GM21619 (cell line): ENCODE measurements around the gene TOX3.

Source experiments
- ATAC-seq: cut with Tn5 transposase; IDR thresholded peaks from one replicate; pipeline ENCODE4 v1.9.1; 2021; ENCODE audit not compliant: unreplicated experiment

TOX3 gene

DNA sequence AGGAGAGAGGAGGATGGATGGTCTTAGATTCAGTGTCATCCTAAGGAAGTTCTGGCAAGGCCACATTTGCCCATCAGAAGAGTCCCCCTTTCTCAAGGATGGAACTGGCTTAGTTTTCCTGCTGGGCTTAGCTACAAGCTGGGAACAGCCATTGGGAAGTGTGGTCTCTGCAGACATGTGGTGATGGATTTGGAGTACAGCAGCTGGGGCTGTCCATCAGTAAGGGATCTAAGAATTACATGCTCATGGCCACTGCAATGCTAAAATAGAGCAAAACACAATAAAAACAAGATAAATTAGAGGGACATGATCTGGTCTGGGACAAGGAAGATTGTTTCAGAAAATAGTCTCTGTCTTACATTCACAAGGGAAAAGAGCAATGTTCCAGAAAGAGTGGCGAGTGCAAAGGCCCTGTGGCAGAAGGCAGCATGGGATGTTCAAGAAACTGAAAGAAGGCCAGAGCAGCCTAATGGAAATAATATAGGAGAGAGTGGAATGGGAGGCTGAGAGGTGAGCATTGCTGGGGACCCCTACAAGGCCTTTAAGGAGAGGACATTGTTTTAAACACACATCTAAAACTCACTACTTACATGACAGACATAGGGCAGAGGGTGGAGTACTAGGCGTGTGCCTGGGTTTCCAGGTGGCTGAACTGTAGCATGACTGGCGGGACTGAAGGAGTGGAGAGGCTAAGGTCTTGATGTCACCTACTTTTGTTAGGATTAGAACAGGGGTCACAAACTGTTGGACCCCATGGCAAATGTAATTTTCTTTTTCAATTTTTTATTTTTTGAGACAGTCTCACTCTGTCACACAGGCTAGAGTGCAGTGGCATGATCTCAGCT lies 17.0 kb upstream of the TOX3 start:
- no peak for ATAC-seq

DNA sequence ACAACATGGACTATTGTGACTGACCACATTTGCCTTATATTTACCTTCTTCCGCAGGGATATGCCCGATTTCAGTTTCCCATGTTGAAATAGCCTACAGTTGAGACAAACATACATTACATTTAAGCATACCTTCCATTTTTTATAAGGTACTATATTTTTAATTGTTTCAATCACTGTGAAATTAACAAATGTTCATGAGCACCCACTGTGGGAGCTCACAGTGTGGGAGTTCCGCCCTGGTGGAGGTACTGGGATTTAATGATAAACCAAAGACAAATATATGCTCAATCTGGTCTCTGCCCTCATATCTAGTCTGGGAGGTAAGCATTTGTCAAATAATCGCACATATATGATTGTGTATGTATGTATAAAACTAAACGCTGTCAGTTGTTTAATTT lies 15.8 kb upstream of the TOX3 start:
- ATAC-seq, result no peak

DNA sequence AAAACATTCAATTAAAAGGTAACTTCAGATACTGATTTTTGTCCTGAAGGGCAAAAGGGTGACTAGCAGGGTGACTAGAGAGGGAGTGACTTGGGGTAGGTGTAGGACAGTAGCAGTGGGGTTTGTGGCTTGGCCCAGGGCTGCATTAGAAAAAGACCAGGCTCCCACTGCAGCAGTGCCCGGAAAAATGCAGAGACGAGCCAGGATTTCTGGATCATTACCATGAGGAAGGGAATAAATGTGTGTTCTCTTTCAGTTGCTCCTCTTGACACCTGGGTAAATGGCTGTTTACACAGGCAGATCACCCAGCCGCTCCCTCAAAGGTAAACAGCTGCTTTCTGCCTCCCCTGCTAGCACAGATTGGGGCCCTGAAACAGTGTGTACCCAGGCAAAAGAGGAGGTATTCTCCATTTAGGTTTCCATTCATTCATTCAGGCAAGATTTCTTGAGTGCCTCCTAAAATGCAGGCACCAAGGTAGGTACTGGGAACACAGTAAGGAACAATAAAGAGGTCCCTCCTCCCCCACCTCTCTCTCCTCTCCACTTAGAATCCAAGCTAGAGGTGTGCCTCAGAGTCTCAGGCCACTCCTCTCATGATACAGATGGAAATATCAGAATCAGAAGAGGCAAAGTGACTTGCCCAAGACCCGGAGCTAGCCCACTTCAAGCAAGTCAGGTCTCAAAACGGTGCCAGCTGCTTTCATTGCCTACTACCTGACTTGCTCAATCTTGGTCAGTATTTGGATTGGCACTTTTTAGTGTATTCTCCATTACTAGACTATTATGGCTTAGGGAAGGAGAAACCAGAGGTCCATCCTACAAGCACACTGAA lies 15.2 kb upstream of the TOX3 start:
- no peak for ATAC-seq

DNA sequence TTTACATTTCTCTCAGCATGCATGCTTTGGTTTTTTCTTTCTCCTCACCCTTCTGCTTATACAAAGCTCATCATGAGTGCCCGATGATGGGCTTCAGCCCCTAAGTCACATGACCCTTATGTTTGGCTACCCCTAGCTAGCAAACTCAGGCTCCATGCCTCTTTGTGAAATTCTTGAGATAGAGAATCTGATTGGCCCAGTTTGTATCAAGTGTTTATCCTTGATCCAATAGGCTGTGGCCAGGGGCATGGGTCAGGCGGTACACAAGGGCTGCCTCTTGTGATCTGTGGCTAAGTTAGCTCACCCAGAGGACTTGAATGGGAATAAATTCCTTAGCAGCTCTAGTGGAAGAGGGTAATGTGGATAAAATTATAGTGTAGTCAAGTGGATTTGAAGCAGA lies 11.5 kb upstream of the TOX3 start:
- ATAC-seq, result no peak

DNA sequence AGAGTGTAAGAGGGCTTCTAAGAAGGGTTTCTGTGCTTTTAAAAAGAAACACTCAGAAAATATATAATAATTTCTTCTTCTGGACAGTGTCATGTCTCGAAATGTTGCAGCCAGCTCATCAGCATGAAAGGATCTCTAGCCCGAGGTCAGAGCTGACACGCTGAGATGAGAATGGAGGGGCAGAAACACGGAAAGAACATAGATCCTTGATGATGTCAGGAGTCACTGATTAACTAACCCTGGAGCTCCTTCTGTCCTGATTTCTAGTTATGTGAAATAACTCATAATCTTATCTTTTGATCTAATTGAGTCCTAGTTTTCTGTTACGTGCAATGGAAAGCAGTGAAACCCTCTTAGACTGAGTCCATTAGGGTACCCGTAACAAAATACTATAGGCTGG lies 10.3 kb upstream of the TOX3 start:
- ATAC-seq, result no peak

DNA sequence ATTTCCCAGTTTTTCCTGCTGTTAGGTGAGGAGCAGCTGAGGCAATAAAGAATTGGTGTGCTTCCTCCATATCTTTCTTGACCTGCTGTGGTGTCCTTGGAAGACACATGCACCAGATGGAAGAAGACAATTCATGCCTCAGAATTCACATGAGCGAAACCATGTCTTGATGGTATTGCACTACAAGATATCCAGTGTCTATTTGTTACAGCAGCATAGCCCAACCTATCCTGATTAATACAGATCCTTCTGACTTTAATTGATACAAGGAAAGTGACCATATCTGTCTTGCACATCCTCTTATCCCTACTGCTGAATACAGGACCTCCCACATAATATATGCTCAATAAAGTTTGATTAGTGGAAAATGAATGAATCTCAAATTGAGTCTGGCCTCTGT lies 9.1 kb upstream of the TOX3 start:
- ATAC-seq, result no peak

DNA sequence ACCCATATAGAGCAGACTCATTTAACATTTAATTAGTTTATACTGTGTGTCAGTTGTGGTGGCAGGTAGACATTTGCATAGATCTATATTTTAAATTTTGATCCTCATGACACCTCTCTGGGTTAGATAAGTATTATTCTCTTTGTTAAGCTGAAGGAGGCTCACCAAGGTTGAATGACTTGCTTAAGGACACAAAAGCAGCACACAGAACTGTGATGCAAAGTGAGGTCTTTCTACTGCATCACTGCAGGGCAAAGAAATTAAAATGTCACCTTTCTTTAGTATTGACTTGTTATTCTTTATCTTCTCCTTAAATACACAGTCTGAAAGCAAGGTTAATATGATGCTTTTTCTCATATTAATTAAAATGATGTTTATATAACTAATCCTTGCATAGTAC lies 8.6 kb upstream of the TOX3 start:
- ATAC-seq, result no peak

DNA sequence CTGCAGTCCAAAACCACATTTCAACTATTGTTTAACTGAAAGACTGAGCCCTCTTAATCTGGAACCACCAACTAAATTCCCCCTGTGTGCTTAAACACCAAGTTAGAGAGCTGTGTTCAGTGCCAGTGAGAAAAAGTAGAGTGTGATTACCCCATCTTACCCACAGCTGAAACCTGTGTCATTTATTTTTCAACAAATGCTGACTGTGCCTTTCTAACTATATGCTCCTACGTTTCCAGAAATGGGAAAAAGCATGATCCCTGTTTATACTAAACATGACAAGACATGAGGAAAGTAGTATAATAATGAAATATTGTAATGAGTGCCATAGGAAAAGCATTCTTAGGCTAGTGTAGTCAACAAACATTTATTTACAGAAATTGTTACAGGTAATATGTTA lies 7.4 kb upstream of the TOX3 start:
- no peak for ATAC-seq

DNA sequence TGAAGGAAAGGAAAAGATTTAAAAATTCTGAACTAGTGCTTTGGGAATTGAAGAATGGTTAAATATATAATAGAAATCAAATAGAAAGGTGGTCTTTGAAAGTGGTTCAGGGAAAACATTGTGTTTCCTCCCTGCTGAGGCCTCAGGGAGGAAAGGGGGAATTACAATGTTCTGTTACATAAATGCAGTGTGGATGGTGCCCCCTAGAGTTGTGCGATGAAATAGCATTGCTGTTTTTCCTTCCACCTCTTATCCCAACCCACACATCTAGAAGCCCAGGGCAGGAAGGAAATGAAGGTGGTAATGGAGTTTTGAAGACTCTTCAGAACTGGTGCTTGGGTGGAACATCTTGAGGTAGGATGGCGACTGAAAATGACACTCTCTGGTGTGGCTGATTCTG lies 6.4 kb upstream of the TOX3 start:
- no peak for ATAC-seq

DNA sequence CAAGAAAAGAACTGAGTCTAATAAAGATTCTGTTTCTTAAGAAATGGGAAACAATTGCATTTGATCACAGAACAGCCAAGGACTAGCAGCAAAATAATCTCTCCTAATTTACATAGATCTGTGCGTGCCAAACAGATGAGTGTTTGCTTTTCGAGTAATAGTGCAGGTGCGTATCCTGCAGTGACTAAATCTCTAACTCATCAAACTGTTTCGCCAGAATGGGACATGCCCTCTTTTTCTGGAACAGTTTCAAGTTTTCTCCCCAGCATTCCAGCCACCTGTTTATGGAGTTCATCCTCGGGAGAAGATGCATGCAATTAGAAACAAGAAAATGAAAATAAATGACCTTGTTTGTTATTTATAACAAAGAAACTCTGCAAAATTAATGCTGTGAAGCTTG lies 5.7 kb upstream of the TOX3 start:
- ATAC-seq, result no peak

DNA sequence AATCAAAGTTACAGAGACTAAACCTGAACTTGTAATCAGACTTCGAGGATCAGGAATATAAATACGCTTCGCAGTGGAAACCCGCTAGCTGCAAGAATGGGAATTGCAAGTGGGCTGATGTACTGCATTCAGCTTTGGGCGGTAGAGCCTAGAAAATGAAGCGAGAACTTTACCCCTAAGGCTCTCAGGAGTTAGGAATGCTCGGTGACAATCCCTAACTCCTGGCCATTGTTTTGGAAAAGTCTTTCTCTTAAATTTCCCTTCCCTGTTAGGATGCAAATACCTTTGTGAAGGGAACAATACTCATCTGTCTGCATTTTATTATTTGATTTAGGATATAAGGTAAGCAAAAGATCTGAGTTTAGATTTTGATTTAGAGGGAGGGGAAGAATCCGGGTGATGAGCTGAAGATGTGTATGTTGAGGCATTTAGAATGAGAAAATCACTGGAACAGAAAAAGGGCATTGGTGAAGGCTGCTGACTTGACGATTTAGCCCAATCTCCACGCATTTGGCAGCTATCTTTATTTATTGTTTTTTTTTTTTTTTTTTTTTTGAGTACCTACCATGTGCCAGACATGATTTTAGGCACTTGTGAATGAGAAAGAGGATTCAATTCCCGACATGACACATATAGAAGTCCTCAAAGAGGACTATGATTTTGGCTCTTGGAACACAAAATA lies 2.2 kb upstream of the TOX3 start:
- ATAC-seq, result no peak

DNA sequence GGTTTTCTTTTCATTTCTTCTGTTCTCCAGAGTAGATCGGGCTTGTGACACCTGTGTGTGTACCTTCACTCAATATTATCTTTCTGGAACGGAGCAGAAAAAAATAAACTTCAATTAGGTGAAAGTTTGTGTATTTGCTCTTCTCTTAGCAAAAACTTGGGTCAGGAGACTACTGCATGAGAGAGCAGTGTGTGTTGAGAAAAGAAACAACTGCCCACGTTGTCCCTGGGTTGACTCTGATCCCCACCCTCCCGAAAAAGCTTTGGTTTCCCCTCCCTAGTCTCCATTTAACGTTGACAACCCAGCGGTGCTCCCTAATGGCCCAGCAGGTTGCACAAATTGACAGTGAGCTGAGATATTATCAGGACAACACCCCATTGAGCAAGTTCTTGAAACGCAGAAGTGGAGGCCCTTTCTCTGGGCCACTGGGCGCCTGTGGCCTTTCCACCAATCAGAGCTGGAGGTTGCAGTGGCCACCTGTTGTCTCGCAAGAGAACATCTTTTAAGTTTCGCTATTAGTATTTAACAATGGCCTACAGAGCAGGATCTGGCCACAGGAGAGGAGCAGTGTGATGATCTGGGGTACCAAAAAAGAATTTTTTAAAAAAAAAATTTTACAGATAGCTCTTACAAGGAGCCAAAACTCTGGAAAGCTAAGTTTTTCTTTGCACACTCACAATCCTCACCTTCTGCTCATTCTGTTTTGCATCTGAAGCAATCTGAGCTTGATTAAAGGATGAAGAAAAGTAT lies 1.5 kb upstream of the TOX3 start:
- no peak for ATAC-seq

DNA sequence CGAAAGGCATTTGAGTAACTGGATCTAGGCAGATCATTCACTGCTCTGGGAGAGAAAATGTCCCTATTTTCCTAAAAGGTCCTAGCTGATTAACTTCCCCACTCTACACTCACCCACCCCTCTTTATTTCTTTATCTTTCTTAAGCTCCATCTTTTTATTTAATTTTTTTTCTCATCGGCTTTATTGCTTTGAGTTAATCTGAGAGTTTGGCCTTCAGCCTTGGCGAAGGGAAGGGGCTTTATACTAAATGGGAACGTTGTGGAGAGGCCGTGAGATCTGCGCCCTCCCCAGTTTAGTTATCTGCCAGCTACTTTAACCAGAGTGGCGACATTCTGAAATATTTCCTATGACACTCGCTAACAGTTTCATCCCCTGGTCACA lies 882 bp upstream of the TOX3 start:
- ATAC-seq, result no peak

DNA sequence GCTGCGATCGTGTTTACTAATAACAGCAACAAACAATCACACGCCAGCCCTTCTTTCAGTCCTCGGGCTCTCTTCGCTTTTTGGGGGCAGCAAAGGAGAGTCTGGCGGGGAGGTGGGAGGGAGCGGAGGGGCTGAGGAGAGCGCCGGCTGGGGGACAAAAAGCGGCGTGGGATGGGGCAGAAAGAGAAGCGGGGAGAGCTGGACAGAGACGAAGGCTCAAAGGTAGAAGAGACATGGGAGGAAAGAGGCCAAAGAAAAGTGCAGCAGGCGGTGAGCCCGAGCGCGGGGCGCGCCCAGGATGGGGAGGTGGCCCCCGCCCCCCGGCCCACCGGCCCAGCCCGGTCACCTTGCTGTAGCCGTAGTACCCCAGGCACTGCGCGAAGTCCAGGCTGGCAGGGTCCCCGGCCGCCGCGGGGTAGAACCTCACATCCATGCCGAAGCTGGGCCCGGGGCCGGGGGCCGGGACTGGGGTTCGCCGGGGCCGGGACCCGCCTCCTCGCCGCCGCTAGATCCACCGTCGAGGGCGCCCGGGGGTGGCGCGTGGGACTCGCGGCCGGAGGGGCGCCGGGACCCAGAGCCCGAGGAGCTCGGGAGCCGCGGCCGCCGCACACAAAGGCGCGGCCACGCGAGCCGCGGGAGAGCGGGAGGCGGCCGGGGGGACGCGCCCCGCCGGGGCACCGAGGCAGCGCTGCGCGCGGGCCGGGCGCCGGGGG lies 496 bp downstream of the TOX3 start:
- ATAC-seq, result no peak

DNA sequence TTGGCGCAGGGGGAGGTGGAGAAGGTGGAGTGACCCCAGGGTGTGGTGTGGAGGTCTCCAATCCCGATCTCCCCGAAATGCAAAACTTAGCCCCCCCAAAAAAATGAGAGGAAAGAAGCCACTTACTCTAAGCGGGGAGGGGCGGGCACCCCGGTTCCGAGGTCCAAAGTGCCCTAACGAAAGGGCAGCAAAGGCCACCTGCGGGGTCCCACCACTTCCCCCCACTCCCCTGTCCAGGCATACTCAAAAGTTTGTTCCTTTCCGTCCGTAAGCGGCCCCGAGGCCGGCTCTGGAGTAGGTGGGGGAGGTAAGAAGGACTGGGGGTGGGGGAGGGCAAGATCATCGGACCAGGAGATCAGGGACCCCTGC lies 1.1 kb downstream of the TOX3 start:
- no peak for ATAC-seq

DNA sequence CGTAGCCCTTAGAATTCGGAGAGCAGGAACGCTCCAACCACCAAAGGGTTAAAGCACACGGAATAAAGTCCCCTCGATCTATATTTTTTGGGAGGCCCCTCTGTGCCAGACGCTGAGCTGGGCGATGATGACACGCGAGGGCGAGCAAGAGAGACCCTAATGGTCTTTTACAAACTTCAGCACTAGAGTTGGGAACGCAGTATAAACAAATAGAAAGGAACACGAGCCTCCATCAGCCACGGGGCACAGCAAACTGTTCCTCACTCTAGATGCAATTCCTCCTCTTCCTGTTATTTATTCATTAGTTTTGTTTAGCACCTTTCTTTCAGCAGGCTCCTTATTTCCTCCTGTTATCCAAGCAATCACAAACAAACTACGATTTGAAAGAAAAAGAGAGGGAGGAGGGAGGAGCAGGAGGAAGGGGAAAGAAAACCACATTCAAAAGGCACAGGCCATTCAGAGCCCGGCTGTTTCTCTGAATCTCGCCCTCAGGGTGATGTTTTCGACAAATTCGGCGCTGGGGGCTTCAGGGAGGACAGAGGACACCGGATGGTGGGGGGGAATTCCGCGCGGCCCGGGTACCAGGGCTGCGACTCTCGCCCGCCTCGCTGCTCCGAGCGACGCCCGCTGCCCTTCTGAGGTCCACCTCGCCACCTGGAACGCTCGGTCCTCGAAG lies 1.6 kb downstream of the TOX3 start:
- no peak for ATAC-seq

DNA sequence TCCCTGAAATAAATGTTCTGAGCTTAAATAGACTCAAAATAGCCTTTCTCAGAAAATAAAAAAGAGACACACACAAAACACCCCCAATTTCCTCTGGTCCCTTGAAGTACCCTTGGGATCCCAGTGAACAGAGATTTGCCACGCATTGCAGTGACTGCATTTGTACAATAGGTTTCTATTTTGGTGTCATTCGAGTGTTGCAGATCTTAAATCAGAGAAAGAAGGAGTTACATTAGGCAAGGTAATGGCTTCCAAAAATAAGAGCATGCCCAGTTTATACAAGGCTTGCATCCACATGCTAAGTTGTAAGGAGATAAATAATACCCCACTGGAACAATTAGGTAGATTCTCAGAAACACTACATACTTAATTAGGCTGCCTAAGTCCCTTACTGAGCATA lies 2.2 kb downstream of the TOX3 start:
- no peak for ATAC-seq

DNA sequence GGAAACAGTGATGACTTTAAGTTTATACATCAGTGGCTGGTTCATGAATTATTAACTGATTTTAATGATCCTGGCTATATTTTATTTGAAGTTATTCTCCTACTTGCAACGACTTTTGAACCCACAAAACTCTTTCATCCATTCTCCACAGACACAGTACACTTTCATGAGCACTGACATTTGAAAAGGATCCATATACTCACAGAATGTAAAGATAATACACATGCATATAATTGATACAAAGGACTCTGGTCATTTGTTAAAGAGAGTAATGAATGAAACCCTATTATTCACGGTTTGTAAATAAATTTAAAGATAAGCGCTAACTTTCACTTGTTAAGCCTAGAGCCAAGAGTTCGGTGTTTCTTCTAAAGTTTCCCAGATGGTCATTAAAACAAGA lies 3.3 kb downstream of the TOX3 start:
- ATAC-seq, result no peak

DNA sequence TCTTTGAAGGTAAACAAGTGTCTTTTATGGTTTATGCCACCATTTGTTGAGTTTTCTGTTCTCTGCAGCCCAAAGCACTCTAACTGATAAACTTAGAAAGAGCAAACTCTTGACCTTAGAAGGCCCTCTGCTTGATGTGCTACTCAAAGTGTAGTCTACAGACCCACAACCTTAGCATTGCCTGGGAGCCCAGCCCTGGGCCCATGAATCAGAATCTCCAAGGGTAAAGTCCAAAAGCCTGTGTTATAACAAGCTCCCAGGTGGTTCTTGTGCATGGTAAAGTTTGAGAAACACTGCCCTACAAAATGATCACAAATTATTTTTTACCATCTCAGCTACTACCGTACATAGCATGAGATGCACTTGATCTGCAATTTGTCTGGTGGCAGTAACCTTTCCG lies 6.0 kb downstream of the TOX3 start:
- no peak for ATAC-seq

DNA sequence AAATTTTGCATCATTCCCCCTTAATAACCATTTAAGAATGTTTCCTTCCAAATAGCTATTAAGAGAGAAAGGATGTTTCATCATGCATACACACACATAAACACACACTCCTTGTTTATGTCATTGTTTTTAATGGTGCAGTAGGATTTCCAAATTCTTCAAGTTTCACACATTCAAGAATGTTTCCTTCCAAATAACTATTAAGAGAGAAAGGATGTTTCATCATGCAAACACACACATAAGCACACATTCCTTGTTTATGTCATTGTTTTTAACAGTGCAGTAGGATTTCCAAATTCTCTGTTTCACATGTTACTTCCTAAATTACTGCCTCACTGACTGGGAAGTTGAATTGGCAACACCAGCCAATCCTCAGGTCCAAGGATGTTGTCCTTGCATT lies 7.8 kb downstream of the TOX3 start:
- no peak for ATAC-seq
